Astrocyte (in vitro differentiated cells and primary cell): ENCODE measurements around the gene RAC2.

Experiments used
- CTCF ChIP-seq: IDR thresholded peaks from 2 replicates; pipeline ENCODE4 v1.5.1; 2011; ENCODE audit warnings: low read depth, mild to moderate bottlenecking, inconsistent platforms, low read length, moderate library complexity; ENCODE audit not compliant: insufficient read depth
- EZH2 ChIP-seq: IDR thresholded peaks from 2 replicates; pipeline ENCODE4 v1.6.1; 2012; ENCODE audit warnings: mild to moderate bottlenecking, low read length, inconsistent platforms; ENCODE audit not compliant: insufficient read depth

GRCh38 chr22:37243402-37244113 lies 511 bp downstream of the RAC2 start:
- TF ChIP-seq CTCF (no peak), EZH2 (no peak)
